Measurements from ENCODE around the gene CDADC1.

CDADC1 gene

DNA sequence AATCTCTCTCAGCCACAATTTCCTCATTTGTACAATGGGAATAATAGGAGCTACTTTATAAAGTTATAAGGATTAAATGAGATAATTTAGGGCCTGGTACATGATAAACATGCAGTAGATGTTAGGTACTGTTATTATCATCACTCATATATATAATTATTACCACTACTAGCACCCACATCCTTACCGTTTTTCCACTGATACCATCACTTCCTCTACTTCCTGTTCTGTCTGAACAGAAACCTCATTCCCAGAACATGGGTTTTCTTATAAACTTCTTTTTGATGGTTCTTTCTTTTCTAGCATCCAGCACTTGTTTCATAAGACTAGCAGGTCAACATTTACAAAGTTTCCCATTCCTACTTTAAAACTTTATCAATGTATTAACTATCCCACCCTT is 6.3 kb downstream of the CDADC1 start:
- TF ChIP-seq POLR2AphosphoS5 (IDR thresholded peaks at IDR 0.05; ENCODE audit: low read depth, low read length): no peak
- TF ChIP-seq TAF1 (IDR thresholded peaks at IDR 0.05; ENCODE audit: borderline replicate concordance, insufficient read depth, low read length): no peak
- TF ChIP-seq FOXP2 (optimal IDR thresholded peaks at IDR 0.05; ENCODE audit: borderline replicate concordance, extremely low read depth, extremely low read length, insufficient read depth): no peak
- TF ChIP-seq, protein P1, sequence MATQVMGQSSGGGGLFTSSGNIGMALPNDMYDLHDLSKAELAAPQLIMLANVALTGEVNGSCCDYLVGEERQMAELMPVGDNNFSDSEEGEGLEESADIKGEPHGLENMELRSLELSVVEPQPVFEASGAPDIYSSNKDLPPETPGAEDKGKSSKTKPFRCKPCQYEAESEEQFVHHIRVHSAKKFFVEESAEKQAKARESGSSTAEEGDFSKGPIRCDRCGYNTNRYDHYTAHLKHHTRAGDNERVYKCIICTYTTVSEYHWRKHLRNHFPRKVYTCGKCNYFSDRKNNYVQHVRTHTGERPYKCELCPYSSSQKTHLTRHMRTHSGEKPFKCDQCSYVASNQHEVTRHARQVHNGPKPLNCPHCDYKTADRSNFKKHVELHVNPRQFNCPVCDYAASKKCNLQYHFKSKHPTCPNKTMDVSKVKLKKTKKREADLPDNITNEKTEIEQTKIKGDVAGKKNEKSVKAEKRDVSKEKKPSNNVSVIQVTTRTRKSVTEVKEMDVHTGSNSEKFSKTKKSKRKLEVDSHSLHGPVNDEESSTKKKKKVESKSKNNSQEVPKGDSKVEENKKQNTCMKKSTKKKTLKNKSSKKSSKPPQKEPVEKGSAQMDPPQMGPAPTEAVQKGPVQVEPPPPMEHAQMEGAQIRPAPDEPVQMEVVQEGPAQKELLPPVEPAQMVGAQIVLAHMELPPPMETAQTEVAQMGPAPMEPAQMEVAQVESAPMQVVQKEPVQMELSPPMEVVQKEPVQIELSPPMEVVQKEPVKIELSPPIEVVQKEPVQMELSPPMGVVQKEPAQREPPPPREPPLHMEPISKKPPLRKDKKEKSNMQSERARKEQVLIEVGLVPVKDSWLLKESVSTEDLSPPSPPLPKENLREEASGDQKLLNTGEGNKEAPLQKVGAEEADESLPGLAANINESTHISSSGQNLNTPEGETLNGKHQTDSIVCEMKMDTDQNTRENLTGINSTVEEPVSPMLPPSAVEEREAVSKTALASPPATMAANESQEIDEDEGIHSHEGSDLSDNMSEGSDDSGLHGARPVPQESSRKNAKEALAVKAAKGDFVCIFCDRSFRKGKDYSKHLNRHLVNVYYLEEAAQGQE (IDR thresholded peaks at IDR 0.05; ENCODE audit: insufficient read depth in 1 of 2, low read depth in 2 of 2, low read length in 2 of 2): no peak
- no peak for TF ChIP-seq SIN3A (IDR thresholded peaks at IDR 0.05; ENCODE audit: borderline replicate concordance, insufficient read depth, low read length)

DNA sequence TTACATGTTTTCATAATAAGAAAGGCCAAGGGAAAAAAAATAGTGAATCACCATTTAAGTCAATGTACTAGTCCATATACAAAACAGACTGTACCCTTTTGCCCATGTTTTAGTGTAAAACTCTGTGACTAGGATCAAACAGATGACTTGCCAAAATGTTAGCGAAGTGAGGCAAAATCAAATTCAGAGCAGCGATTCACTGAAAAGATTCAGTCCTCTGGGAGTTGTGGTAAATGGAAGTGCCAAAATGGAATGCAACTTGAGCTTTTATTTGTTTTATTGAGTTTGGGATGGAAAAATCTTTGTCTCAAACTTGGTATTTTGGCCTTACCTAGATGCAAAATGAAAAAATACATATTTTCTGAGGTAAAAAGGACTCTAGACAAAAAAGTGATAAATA is 9.1 kb downstream of the CDADC1 start:
- no peak for TF ChIP-seq FOXP2 (optimal IDR thresholded peaks at IDR 0.05; ENCODE audit: borderline replicate concordance, extremely low read depth, extremely low read length, insufficient read depth)
- TF ChIP-seq SIN3A (IDR thresholded peaks at IDR 0.05; ENCODE audit: borderline replicate concordance, insufficient read depth, low read length): no peak
- TF ChIP-seq, protein P1 (IDR thresholded peaks at IDR 0.05; ENCODE audit: insufficient read depth in 1 of 2, low read depth in 2 of 2, low read length in 2 of 2): no peak
- no peak for TF ChIP-seq TAF1 (IDR thresholded peaks at IDR 0.05; ENCODE audit: borderline replicate concordance, insufficient read depth, low read length)
- TF ChIP-seq POLR2AphosphoS5 (IDR thresholded peaks at IDR 0.05; ENCODE audit: low read depth, low read length): no peak

DNA sequence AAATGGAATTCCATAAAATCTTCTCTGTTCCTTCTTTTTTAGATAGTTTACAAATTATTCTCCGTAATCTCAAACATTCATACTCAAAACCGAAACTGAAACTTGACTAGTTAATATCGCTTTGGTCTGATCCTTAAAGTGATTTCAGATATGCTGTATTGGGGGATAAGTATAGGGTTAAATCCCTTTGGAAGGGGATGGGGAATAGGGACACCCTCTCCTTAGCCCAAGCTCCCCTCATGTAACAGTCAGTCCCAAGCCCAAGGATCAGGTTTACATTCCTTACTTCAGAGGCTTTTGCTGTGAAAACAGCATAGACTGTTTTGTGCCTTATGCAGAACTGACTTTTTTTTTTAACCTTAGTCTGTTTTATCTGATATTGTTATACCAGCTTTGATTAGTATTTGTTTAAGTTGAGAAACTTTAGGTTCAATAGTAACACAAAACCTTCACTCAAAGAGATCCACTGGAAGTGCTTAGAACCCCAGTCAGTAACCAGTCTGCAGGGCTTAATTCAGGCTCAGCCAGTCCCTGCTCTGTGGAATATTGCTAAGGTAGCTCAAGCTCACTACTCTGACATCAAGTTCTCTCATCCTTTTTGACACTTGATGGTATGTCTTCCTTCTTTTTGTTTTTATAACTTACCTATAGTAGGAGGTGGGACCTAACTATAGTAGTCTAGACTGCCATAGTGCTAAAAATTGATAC is 10.5 kb downstream of the CDADC1 start:
- no peak for TF ChIP-seq POLR2AphosphoS5 (IDR thresholded peaks at IDR 0.05; ENCODE audit: low read depth, low read length)
- TF ChIP-seq, protein P1 (IDR thresholded peaks at IDR 0.05; ENCODE audit: insufficient read depth in 1 of 2, low read depth in 2 of 2, low read length in 2 of 2): no peak
- no peak for TF ChIP-seq SIN3A (IDR thresholded peaks at IDR 0.05; ENCODE audit: borderline replicate concordance, insufficient read depth, low read length)
- no peak for TF ChIP-seq TAF1 (IDR thresholded peaks at IDR 0.05; ENCODE audit: borderline replicate concordance, insufficient read depth, low read length)
- TF ChIP-seq FOXP2 (optimal IDR thresholded peaks at IDR 0.05; ENCODE audit: borderline replicate concordance, extremely low read depth, extremely low read length, insufficient read depth): no peak

DNA sequence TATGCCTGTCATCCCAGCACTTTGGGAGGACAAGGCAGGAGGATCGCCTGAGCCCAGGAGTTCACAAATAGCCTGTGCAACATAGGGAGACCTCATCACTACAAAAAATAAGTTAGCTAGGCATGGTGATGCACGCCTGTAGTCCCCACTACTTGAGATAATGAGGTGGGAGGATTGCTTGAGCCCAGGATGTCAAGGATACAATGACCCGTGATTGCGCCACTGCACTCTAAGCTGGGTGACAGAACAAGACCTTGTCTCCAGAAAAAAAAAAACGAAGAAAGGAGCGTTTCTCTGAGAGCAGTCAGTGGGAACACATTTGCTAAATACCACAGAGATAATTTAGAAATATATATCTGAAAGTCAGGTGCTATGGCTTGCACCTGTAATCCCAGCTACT is 11.9 kb downstream of the CDADC1 start:
- TF ChIP-seq TAF1 (IDR thresholded peaks at IDR 0.05; ENCODE audit: borderline replicate concordance, insufficient read depth, low read length) (no peak), FOXP2 (optimal IDR thresholded peaks at IDR 0.05; ENCODE audit: borderline replicate concordance, extremely low read depth, extremely low read length, insufficient read depth) (no peak), POLR2AphosphoS5 (IDR thresholded peaks at IDR 0.05; ENCODE audit: low read depth, low read length) (no peak), SIN3A (IDR thresholded peaks at IDR 0.05; ENCODE audit: borderline replicate concordance, insufficient read depth, low read length) (no peak)
- TF ChIP-seq, protein P1 (IDR thresholded peaks at IDR 0.05; ENCODE audit: insufficient read depth in 1 of 2, low read depth in 2 of 2, low read length in 2 of 2): no peak
